Right atrium auricular region (tissue), 2 donors: Measurements from ENCODE around the gene XYLB. TPM values are rescaled to one million over a fixed set of nuclear protein-coding genes. Genes with fewer than 3 reads are reported as not detected.

Source experiments
- DNase-seq: peaks from one replicate; pipeline ENCODE4 v3.0.0-alpha.2; 2019; ENCODE audit warnings: low spot score
- H3K27ac ChIP-seq, 2 donors: fragments of 200-600 bp; sonication (generic); 1 replicate in 1 of 2; 2 replicates in 1 of 2; pipeline ENCODE4 v1.5.1; 2016 to 2019
- H3K27me3 ChIP-seq, 2 donors: fragments of 200-600 bp; sonication (generic); one replicate each; pipeline versions ENCODE4 v1.5.1 to v1.6.0; 2017 to 2019
- H3K36me3 ChIP-seq: fragments of 200-600 bp; sonication (generic); one replicate; pipeline ENCODE4 v1.5.1; 2016
- H3K4me1 ChIP-seq, 2 donors: fragments of 200-600 bp; sonication (generic); one replicate each; pipeline versions ENCODE4 v1.5.1 to v1.6.0; 2017 to 2019
- H3K4me3 ChIP-seq, 2 donors: fragments of 200-600 bp; sonication (generic); 1 replicate in 1 of 2; 2 replicates in 1 of 2; pipeline ENCODE4 v1.5.1; 2017 to 2019; ENCODE audit warnings: mild to moderate bottlenecking in 1 of 2, moderate library complexity in 1 of 2
- H3K9me3 ChIP-seq, 2 donors: fragments of 200-600 bp; sonication (generic); one replicate each; pipeline ENCODE4 v1.5.1; 2019
- CTCF ChIP-seq, 2 donors: fragments of 200-600 bp; sonication (generic); IDR thresholded peaks; one replicate each; pipeline ENCODE4 v1.5.1; 2019; ENCODE audit warnings: antibody characterized with exemption in 2 of 2
- total RNA-seq, 2 donors: library from RNA; depleted of rRNA; stranded (reverse); fragments of >200 nt; gene quantifications; one replicate each; pipeline ENCODE4 v1.1.0, GENCODE V29; 2016

Gene XYLB
- total RNA-seq, 2 donors from 2014 or later, result 0.70 to 0.79 TPM

- H3K4me3 ChIP-seq, result no peak overlapping the region
- no peaks in the 10 kb centered on the region for H3K4me1 ChIP-seq
- no peaks in the 10 kb centered on the region for H3K27me3 ChIP-seq
- TF ChIP-seq CTCF (IDR thresholded peaks at IDR 0.05), result no peak
- DNase-seq, result no peak
- H3K27ac ChIP-seq, result no peak overlapping the region
- H3K36me3 ChIP-seq, result no peaks in the 10 kb centered on the region
- H3K9me3 ChIP-seq, result peaks cover 0 to 24% of the 10 kb centered on the region in 2 donors
Observed at GRCh38 chr3:38386992-38387750, 40.6 kb downstream of the XYLB start.

- DNase-seq, result no peak
- Histone ChIP-seq H3K27ac (no peak overlapping the region), H3K4me3 (no peak overlapping the region), H3K36me3 (no peaks in the 10 kb centered on the region), H3K4me1 (no peaks in the 10 kb centered on the region), H3K27me3 (no peaks in the 10 kb centered on the region), H3K9me3 (peaks cover 0 to 24% of the 10 kb centered on the region in 2 donors)
- no peak for TF ChIP-seq CTCF (IDR thresholded peaks at IDR 0.05)
Observed at GRCh38 chr3:38387862-38388261, 41.3 kb downstream of the XYLB start.

- peaks cover 0 to 4% of the 10 kb centered on the region in 2 donors for H3K9me3 ChIP-seq
- no peaks in the 10 kb centered on the region for H3K36me3 ChIP-seq
- H3K4me3 ChIP-seq, result no peak overlapping the region
- H3K27ac ChIP-seq, result no peak overlapping the region
- DNase-seq, result no peak
- no peaks in the 10 kb centered on the region for H3K4me1 ChIP-seq
- H3K27me3 ChIP-seq, result no peaks in the 10 kb centered on the region
- TF ChIP-seq CTCF (IDR thresholded peaks at IDR 0.05), result no peak
Observed at GRCh38 chr3:38392604-38393163, 46.1 kb downstream of the XYLB start.

- H3K27ac ChIP-seq, result no peak overlapping the region
- no peak overlapping the region for H3K4me3 ChIP-seq
- DNase-seq, result peak; percentile 26
- H3K36me3 ChIP-seq, result no peaks in the 10 kb centered on the region
- no peaks in the 10 kb centered on the region for H3K27me3 ChIP-seq
- no peak for TF ChIP-seq CTCF (IDR thresholded peaks at IDR 0.05)
- no peaks in the 10 kb centered on the region for H3K4me1 ChIP-seq
- H3K9me3 ChIP-seq, result no peaks in the 10 kb centered on the region
Observed at GRCh38 chr3:38396239-38396638, 49.7 kb downstream of the XYLB start.

GRCh38 chr3:38396861-38397260 is 50.3 kb downstream of the XYLB start:
- H3K4me1 ChIP-seq, result no peaks in the 10 kb centered on the region
- H3K27ac ChIP-seq, result no peak overlapping the region
- H3K27me3 ChIP-seq, result no peaks in the 10 kb centered on the region
- TF ChIP-seq CTCF (IDR thresholded peaks at IDR 0.05), result no peak
- no peaks in the 10 kb centered on the region for H3K36me3 ChIP-seq
- peak; percentile 13 for DNase-seq
- H3K9me3 ChIP-seq, result no peaks in the 10 kb centered on the region
- H3K4me3 ChIP-seq, result no peak overlapping the region
